Measurements from ENCODE around the gene AMOTL2.

Gene AMOTL2

GRCh38 chr3:134376786-134377426 lies 2.7 kb upstream of the AMOTL2 start:
- TF ChIP-seq FOXM1 (IDR thresholded peaks at IDR 0.05; ENCODE audit: borderline replicate concordance, low read depth): no peak
- no peak for TF ChIP-seq USF1 (IDR thresholded peaks at IDR 0.05)
- no peak for TF ChIP-seq TCF12 (IDR thresholded peaks at IDR 0.05; ENCODE audit: low read depth)
- TF ChIP-seq MAX (IDR thresholded peaks at IDR 0.05): no peak
- TF ChIP-seq EGR1 (IDR thresholded peaks at IDR 0.05): no peak
- TF ChIP-seq YY1 (IDR thresholded peaks at IDR 0.05; ENCODE audit: low read depth): no peak
- TF ChIP-seq EP300 (IDR thresholded peaks at IDR 0.05; ENCODE audit: borderline replicate concordance): no peak
- no peak for TF ChIP-seq TAF1 (IDR thresholded peaks at IDR 0.05; ENCODE audit: low read depth)
- TF ChIP-seq ZBTB7A (IDR thresholded peaks at IDR 0.05; ENCODE audit: low read depth): no peak
- no peak for TF ChIP-seq CREB1 (IDR thresholded peaks at IDR 0.05; ENCODE audit: low read depth)
- TF ChIP-seq RAD21 (IDR thresholded peaks at IDR 0.05; ENCODE audit: low read depth): no peak
- no peak for TF ChIP-seq TEAD4 (IDR thresholded peaks at IDR 0.05)
- no peak for TF ChIP-seq CEBPB (IDR thresholded peaks at IDR 0.05)
- TF ChIP-seq REST (IDR thresholded peaks at IDR 0.05; ENCODE audit: low read depth): no peak
- TF ChIP-seq NFIC (IDR thresholded peaks at IDR 0.05): no peak

- TF ChIP-seq CREB1 (IDR thresholded peaks at IDR 0.05; ENCODE audit: low read depth): no peak
- TF ChIP-seq CEBPB (IDR thresholded peaks at IDR 0.05): no peak
- TF ChIP-seq RAD21 (IDR thresholded peaks at IDR 0.05; ENCODE audit: low read depth): no peak
- no peak for TF ChIP-seq YY1 (IDR thresholded peaks at IDR 0.05; ENCODE audit: low read depth)
- TF ChIP-seq MAX (IDR thresholded peaks at IDR 0.05): no peak
- TF ChIP-seq TAF1 (IDR thresholded peaks at IDR 0.05; ENCODE audit: low read depth): no peak
- no peak for TF ChIP-seq USF1 (IDR thresholded peaks at IDR 0.05)
- TF ChIP-seq FOXM1 (IDR thresholded peaks at IDR 0.05; ENCODE audit: borderline replicate concordance, low read depth): no peak
- no peak for TF ChIP-seq NFIC (IDR thresholded peaks at IDR 0.05)
- no peak for TF ChIP-seq TCF12 (IDR thresholded peaks at IDR 0.05; ENCODE audit: low read depth)
These were observed 2.1 kb upstream of the AMOTL2 start for GRCh38 chr3:134376385-134376765.

GRCh38 chr3:134375582-134376384 lies 1.5 kb upstream of the AMOTL2 start:
- TF ChIP-seq ZBTB7A (IDR thresholded peaks at IDR 0.05; ENCODE audit: low read depth) (no peak), MAX (IDR thresholded peaks at IDR 0.05) (no peak), USF1 (IDR thresholded peaks at IDR 0.05) (no peak), TEAD4 (IDR thresholded peaks at IDR 0.05) (no peak), CREB1 (IDR thresholded peaks at IDR 0.05; ENCODE audit: low read depth) (no peak), CEBPB (IDR thresholded peaks at IDR 0.05) (no peak), REST (IDR thresholded peaks at IDR 0.05; ENCODE audit: low read depth) (no peak), FOXM1 (IDR thresholded peaks at IDR 0.05; ENCODE audit: borderline replicate concordance, low read depth) (no peak), YY1 (IDR thresholded peaks at IDR 0.05; ENCODE audit: low read depth) (no peak), TCF12 (IDR thresholded peaks at IDR 0.05; ENCODE audit: low read depth) (no peak)

- TF ChIP-seq MAX (IDR thresholded peaks at IDR 0.05): peak; percentile 15; the same call in 1 of the 2 replicates
- TF ChIP-seq FOXM1 (IDR thresholded peaks at IDR 0.05; ENCODE audit: borderline replicate concordance, low read depth): peak; percentile 68
- peak; percentile 43; the same call in 1 of the 2 replicates for TF ChIP-seq TAF1 (IDR thresholded peaks at IDR 0.05; ENCODE audit: low read depth)
- 0 out of 2 replicates have a peak, but pooled peaks have one; percentile 16 for TF ChIP-seq CEBPB (IDR thresholded peaks at IDR 0.05)
- 0 out of 2 replicates have a peak, but pooled peaks have one; percentile 50 for TF ChIP-seq TEAD4 (IDR thresholded peaks at IDR 0.05)
- peak; percentile 80 for TF ChIP-seq NFIC (IDR thresholded peaks at IDR 0.05)
- 0 out of 2 replicates have a peak, but pooled peaks have one; percentile 3 for TF ChIP-seq RAD21 (IDR thresholded peaks at IDR 0.05; ENCODE audit: low read depth)
- peak; percentile 64; the same call in 1 of the 2 replicates for TF ChIP-seq ZBTB7A (IDR thresholded peaks at IDR 0.05; ENCODE audit: low read depth)
- peak; percentile 8; the same call in 1 of the 2 replicates for TF ChIP-seq YY1 (IDR thresholded peaks at IDR 0.05; ENCODE audit: low read depth)
- peak; percentile 60 for TF ChIP-seq TCF12 (IDR thresholded peaks at IDR 0.05; ENCODE audit: low read depth)
- peak; percentile 79 for TF ChIP-seq EP300 (IDR thresholded peaks at IDR 0.05; ENCODE audit: borderline replicate concordance)
- no peak for TF ChIP-seq USF1 (IDR thresholded peaks at IDR 0.05)
- 0 out of 2 replicates have a peak, but pooled peaks have one; percentile 21 for TF ChIP-seq REST (IDR thresholded peaks at IDR 0.05; ENCODE audit: low read depth)
- no peak for TF ChIP-seq CREB1 (IDR thresholded peaks at IDR 0.05; ENCODE audit: low read depth)
- no peak for TF ChIP-seq EGR1 (IDR thresholded peaks at IDR 0.05)
These were observed 739 bp upstream of the AMOTL2 start for GRCh38 chr3:134374791-134375581.
